ENCODE results near the gene FUT8. TPM values are rescaled to one million over a fixed set of nuclear protein-coding genes. Genes with fewer than 3 reads are reported as not detected.
A peak's percentile ranks its signal among the peaks of the same experiment; 100 is the strongest.

Gene FUT8
- polyA plus RNA-seq (2013, experiment 1 of 2; ENCODE audit: insufficient read length), result 27.3 TPM
- polyA plus RNA-seq (2013, experiment 2 of 2; ENCODE audit: insufficient read length), result 27.2 TPM

- peak; percentile 97 for DNase-seq
These were observed at the start of gene FUT8 for GRCh38 chr14:65412032-65412846. Gene FUT8 (plus strand): TSS chr14:65412730. CDS start chr14:65561564, 148,834 bp downstream.

- DNase-seq, result no peak
These were observed 45.5 kb upstream of the FUT8 start for GRCh38 chr14:65366802-65367565.

GRCh38 chr14:65369560-65369959, 43.0 kb upstream of the FUT8 start:
- no peak for DNase-seq

- DNase-seq, result no peak
These were observed 41.7 kb upstream of the FUT8 start for GRCh38 chr14:65370801-65371248.

- no peak for DNase-seq
These were observed 40.7 kb upstream of the FUT8 start for GRCh38 chr14:65371784-65372183.

GRCh38 chr14:65373016-65373670, 39.4 kb upstream of the FUT8 start:
- no peak for DNase-seq

GRCh38 chr14:65373671-65374039, 38.9 kb upstream of the FUT8 start:
- DNase-seq, result no peak

- peak; percentile 31 for DNase-seq
These were observed 35.0 kb upstream of the FUT8 start for GRCh38 chr14:65377576-65377975.

- no peak for DNase-seq
These were observed 29.9 kb upstream of the FUT8 start for GRCh38 chr14:65382586-65382985.

- no peak for DNase-seq
These were observed 25.4 kb upstream of the FUT8 start for GRCh38 chr14:65387171-65387570.

GRCh38 chr14:65387628-65388027, 24.9 kb upstream of the FUT8 start:
- no peak for DNase-seq

- no peak for DNase-seq
These were observed 20.2 kb upstream of the FUT8 start for GRCh38 chr14:65392296-65392695.

- no peak for DNase-seq
These were observed 16.2 kb upstream of the FUT8 start for GRCh38 chr14:65396082-65396910.

GRCh38 chr14:65403231-65403630, 9.3 kb upstream of the FUT8 start:
- peak; percentile 48 for DNase-seq

- DNase-seq, result no peak
These were observed 4.4 kb upstream of the FUT8 start for GRCh38 chr14:65408113-65408512.

- DNase-seq, result no peak
These were observed 1.9 kb upstream of the FUT8 start for GRCh38 chr14:65410640-65411039.

GRCh38 chr14:65411656-65412031, 886 bp upstream of the FUT8 start:
- peak; percentile 95 for DNase-seq

- DNase-seq, result peak; percentile 3
These were observed 567 bp downstream of the FUT8 start for GRCh38 chr14:65412856-65413738.

- no peak for DNase-seq
These were observed 1.2 kb downstream of the FUT8 start for GRCh38 chr14:65413739-65414045.

GRCh38 chr14:65414961-65415589, 2.5 kb downstream of the FUT8 start:
- DNase-seq, result peak; percentile 57

- DNase-seq, result no peak
These were observed 3.1 kb downstream of the FUT8 start for GRCh38 chr14:65415613-65416012.
